ENCODE measurements around the gene ATN1.
A peak's percentile ranks its signal among the peaks of the same experiment; 100 is the strongest.

The ATN1 gene

DNA sequence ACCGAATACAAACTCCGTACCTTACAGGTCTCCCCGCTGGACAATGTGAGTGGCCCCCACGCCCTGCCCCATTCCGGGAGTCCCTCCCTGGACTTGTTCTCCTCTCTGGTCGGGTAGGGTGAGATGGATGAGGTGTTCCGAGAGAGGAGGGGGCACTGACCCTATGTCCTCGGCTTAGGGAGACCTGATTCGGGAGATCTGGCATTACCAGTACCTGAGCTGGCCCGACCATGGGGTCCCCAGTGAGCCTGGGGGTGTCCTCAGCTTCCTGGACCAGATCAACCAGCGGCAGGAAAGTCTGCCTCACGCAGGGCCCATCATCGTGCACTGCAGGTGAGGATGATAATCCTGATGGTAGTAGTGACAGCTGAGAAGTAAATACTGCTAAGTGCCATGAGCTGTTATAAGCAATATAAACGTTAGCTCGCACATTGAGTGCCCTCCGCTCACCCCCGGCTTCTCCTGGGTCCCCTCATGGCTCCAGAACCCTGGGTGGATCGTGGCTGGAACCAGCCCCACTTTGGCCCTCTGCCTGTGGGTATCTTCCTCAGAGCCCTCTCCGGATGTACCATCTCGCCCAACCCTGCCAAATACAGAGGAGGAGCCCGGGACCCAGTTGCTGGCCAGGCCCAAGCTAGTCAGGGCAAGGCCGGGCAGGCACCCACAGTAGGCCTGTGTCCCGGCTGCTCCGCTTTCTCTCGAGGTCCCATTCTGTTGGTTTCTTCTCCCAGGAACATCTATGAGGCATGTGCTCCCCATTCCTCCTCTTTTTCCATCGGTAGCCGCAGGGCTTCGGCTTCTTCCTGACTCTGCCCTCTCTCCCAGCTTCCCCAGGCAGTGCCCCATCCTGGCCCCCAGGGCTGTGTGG, 30.2 kb downstream of the ATN1 start:
- no peak for DNase-seq (ENCODE audit: low read depth in 1 of 2, low spot score in 1 of 2)

DNA sequence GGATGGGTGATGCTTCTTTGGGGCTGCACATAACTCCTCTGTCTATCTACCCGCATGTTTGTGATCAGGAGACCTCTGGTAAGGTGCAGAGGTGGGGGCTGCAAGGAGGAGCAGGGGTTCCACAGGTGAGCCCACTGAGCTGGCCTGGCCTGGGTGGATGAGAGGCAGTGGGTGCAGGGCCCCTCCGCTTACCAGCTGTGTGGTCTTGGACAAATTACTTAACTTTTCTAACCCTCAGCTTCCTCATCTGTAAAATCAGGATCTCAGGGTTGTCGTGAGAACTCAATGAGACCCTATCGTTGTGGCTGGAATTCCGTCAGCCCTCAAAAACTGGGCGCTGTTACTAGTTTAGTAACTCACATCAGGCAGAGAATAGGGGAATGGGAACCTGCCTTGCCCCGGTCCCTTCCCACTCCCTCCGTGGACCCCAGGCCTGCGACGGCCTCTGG, 30.9 kb downstream of the ATN1 start:
- DNase-seq (ENCODE audit: low read depth in 1 of 2, low spot score in 1 of 2) = no peak

DNA sequence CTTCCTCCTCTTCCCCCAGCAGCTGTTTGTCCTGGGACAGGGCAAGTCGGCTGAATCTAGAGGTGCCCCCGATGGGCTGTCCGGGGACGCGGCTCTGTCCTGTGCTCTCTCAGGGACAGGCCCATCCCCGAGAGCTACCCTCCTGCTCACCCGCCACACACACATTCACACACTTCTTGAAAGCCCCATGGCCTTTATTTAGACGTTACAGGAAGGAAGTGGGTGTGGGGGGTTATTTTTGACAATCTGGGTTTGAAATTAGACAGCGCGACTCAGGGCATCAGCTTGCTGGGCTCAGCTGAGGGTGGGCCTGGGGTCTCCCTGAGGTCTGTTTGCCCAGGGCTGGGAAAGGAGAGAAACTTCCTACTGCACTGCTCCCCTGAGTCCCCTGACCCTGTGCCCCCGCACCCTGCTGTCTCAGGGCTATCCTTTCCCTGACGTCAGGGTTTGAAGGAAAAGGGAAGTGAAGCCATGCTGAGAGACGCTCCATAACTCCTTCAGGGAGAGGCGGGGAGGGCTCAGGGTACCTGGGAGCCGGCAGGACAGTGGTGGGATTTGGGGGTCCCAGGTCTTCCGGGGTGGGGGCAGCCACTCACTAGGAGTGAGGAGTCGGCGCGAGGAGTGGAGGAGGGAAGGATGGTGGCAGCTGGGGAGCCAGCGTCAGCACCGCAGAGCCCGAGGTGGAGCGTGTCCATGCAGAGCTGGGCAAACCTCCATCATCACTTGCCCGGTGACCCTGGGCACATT, 31.5 kb downstream of the ATN1 start:
- peak; percentile 44 to 51 for DNase-seq (ENCODE audit: low read depth in 1 of 2, low spot score in 1 of 2)

DNA sequence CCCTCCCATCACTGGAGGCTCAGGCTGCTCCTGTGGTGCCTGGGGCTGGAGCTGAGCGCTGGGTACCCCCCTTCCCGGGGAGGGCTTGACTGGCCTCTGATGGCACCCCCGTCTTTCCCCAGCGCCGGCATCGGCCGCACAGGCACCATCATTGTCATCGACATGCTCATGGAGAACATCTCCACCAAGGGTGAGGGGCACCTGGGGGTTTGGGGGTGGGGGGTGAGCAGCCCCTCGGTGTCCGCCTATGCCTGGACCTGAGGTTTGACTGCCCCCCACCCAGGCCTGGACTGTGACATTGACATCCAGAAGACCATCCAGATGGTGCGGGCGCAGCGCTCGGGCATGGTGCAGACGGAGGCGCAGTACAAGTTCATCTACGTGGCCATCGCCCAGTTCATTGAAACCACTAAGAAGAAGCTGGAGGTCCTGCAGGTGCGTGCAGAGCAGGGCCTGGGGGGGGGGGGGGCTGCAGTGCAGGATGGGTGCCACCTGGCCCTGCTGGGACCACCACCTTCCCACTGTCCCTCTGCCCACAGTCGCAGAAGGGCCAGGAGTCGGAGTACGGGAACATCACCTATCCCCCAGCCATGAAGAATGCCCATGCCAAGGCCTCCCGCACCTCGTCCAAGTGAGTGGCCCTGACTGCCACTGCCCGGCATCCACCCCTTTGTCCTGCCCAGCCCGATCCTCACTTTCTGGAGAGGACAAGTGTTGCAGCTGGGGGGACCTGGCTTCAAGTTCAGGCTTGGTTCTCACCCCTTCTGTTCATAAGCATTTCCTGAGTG, 32.2 kb downstream of the ATN1 start:
- no peak for DNase-seq (ENCODE audit: low read depth in 1 of 2, low spot score in 1 of 2)

DNA sequence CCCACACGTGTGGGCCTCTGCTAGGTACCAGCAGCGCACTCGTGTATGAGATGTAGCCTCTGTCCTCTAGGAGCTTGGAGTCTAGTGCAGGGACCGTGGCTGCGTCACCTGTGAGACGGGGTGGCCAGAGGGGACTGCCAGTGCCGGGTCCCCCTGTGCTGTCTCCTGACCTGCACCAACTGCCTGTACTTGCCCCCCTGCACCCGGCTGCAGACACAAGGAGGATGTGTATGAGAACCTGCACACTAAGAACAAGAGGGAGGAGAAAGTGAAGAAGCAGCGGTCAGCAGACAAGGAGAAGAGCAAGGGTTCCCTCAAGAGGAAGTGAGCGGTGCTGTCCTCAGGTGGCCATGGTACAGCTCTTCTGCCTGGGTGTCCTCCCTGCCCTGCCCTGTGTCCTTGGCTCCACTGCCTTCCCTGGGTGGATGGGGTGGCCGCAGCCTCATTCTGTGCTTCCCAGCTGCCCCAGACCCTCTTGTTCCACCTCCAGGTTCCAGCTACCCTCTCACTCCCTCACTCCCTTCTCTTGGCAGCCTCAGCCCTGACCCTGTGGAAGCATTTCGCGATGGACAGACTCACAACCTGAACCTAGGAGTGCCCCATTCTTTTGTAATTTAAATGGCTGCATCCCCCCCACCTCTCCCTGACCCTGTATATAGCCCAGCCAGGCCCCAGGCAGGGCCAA, 33.0 kb downstream of the ATN1 start:
- no peak for DNase-seq (ENCODE audit: low read depth in 1 of 2, low spot score in 1 of 2)

DNA sequence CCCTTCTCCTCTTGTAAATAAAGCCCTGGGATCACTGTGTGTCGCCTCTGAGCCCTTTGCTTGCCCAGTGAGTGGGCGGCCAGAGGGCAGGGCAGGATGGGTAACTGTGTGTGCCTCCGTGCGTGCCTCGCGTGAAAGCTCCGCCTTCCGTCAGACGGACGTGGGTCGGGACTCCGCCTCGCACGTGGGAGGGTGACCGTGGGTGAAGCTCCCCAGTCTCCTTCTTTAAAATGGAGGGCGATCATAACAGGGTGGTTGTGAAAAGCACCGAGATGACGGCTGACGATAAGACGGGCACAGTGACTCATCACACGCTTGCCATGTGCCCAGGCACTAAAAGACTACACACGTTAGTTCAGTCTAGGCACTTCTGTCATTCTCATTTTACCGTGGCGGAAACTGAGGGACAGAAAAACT, 33.5 kb downstream of the ATN1 start:
- peak; percentile 77 to 89 for DNase-seq (ENCODE audit: low read depth in 1 of 2, low spot score in 1 of 2)

DNA sequence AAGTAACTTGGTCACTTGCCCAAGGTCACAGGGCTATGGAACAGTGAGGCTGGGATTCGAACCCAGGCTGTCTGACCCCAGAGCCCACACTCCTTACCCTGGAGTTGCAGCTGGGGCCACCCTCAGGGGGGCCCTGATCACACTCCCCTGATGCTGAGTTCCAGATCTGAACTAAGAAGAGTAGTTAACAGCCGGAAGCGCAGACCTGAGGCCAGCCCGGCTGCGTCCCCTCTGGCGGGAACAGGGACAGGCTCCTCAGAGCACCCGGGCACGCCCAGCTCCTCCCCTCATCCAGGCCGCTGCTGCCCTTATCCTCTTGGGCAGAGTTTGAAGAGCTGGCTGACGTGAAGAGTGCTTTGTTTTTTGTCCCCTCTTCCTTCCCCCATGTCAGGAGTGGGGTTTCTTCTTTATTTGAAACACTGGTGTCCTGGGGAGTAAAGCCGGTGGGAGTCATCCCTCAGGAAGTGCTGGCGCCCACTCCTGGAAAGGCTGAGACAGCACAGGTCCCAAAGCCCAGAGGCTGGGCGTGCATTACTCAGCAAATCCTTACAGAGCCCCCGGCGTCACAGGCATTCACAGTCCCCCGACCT, 34.0 kb downstream of the ATN1 start:
- DNase-seq (ENCODE audit: low read depth in 1 of 2, low spot score in 1 of 2) = no peak

DNA sequence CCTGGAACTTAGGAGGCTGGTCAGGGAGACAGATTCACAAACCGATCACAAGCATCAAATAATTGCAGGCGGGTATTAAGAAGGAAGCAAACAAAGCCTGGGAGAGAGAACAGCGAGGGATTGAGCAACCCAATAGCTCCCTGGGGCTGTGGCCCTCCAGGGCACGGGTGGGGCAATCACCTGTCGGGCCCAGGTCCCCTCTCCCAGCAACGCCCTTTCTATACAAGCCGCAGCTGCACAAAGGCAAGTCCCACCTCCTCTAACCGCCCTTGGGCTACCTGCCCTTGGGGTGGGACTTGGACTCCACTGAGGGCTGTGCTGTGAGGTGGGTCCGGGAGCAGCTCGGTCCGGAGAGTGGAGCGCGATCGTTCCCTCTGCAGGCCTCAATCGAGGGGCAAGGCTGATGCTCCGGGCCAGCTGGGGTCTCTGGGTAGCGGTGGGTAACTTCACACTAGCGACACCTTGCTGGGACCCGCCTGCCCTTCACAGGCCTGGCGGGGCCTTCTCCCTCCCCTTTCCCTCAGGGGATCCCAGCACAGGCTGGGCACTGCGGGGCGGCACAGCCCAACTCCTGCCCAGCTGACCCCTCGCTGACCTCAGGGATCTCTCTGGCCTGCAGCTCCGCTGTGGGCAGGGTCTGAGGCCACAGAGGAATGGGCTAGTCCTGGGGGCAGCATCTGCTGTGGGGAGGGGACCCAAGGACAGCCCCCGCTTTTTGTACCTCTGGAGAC, 34.7 kb downstream of the ATN1 start:
- DNase-seq (ENCODE audit: low read depth in 1 of 2, low spot score in 1 of 2) = no peak

DNA sequence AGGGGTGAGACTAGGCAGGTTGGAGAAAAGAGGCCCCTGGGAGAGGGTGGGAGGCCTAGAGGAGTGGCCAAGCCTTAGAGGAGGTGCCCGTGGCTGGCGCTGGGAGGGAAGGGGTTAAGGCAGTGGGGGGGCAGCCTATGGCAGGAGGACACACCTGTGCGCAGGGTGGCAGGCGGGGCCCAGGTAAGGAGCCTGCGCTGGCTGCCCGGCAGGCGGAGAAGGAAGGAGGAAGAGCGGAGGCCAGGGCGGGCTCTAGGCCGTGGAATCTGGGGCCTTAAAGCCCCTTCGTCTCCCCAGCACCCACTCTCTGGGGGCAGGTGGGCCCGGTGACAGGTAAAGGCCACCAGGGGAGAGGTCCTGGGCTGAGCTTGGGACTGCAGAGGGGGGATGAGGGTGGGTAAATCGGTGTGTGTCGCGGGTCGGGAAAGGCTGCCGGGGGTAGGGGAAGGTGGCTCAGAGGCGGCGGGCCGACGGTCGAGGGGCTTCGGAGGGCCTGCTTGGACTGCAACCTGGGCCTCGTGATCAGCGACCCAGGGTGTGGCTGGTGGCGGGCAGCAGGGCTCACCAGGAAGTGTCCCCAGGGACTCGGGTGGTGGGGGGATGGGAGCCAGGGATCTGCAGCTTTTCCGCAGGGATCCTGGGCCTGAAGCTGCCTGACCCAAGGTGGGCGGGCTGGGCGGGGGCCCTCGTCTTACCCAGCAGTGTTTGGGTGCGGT, 35.4 kb downstream of the ATN1 start:
- no peak for DNase-seq (ENCODE audit: low read depth in 1 of 2, low spot score in 1 of 2)

DNA sequence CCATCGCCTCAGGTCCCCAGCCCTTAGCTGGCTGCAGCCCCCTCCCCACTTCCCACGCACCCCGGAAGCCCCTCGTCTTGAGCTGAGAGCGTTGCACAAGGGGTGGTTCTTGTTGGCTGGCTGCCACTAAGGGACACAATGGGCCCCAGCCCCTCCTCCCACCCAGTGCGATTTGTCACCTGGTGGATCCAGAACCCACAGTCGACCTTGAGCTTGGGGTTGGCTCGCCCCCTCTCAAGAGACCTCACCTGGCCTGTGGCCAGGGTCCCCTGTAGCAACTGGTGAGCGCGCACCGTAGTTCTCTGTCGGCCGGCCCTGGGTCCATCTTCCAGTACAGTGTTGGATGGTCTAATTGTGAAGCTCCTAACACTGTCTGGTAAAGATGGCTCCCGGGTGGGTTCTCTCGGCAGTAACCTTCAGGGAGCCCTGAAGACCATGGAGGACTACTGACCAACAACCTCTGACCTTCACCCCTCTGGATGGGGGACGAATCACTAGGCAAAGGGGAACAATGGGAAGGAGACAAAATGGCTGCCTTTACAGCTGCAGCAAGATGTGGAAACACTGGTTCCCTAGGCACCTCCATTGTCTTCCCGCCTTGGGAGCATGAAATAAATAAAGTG, 36.1 kb downstream of the ATN1 start:
- DNase-seq (ENCODE audit: low read depth in 1 of 2, low spot score in 1 of 2) = no peak

DNA sequence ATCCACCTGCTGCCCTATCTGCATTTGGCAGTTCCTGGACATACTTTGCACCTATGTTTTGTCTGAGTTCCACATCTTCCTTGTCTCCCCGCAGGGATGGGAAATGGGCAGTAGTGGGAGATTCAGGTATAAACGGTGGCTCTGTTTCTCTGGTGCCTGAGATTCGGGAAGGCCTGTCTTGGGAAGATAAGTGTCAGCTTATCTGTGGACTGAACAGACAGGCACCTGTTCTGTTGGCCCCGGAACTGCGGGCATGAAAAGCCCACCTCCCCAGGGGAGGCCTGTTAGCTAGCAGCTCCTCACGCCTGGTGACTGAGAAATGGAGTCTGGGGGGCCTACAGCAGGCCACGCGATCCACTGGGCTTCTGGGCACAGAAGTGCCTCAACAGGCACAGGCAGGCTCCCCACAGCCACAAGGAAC, 36.9 kb downstream of the ATN1 start:
- no peak for DNase-seq (ENCODE audit: low read depth in 1 of 2, low spot score in 1 of 2)

DNA sequence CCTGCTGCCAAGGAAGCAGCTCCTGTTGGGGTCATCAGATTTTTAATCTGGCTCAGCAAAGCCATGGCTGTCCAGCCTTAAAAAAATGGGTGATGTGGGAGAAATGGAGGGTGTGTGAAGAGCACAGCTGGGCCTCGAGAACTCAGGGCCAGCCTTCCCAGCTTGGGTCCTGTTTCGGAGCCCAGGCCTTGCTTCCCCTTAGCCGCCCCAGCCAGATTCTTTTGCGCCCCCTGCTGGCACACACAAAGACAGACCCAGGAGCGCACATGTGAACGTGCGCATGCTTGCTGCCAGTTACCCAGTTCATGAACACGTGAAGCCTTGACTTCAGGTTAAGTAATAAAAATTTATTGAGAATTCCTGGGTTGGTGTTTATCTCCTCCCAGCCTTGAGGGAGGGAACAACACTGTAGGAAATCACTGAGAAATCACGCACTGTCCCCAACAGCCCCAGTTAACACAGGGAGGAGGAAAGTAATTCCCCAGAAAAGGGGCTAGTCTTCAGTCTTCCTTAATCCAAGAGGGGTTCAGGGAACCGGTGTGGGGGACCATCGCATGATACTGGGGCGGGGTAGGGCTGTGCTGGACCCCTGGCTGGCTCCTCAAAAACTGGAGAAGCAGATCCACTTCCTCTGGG, 37.4 kb downstream of the ATN1 start:
- DNase-seq (ENCODE audit: low read depth in 1 of 2, low spot score in 1 of 2) = peak; percentile 79

DNA sequence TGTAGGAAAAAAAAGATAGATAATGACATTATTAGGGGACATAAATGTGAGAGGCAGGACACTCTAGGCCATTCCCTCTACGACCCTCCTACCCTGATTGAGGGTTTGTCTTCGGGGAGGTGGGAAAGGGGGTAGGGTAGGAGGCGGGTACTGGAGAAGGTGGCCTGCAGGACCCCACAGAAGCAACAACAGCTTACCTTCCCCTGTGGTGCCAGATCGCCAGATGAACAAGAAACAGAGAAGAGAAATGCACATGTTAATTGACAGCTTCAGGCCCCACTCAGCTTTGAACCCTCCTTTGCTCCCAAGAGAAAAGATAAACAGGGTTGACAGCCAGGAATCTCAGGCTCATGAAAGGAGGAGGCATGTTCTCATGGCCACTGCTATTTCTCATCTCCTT, 38.0 kb downstream of the ATN1 start:
- no peak for DNase-seq (ENCODE audit: low read depth in 1 of 2, low spot score in 1 of 2)

DNA sequence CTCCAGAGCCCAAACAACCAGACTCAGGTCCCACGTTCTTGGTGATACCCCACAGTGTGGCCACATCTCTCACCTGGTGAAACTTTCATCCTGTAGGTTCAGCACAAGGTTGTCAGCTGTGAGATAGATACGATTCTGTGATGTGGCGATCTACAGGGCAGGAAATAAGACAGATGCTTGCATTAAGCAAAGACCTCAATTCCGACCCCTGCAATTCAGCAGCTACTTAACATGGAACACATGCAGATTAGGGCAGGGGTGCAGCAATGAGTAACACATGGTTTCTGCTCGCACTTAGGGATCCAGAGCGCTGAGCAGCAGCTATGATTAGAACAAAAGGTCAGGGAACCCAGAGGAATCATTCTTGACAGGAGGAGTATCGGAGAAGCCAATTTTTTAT, 38.6 kb downstream of the ATN1 start:
- no peak for DNase-seq (ENCODE audit: low read depth in 1 of 2, low spot score in 1 of 2)

DNA sequence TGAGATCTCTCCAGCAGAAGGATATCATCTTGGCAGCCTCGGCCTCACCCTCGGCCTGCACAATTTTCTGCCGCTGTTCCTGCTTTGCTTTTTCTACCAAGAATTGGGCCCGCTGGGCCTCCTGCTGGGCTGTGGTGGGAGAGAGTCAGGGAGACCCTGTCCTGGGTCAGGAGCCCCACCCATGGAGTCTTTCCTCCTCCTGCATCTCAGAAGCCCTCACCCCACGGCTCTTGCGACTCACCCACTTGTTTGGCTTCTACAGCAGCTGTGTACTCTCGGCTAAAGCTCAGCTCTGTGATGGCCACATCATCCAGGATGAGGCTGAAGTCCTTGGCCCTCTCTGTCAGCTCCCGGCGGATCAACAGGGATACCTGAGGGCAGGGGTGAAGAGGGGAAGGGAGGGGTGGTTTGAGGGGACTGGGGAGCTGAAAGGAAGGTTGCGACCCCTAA, 39.9 kb downstream of the ATN1 start:
- no peak for DNase-seq (ENCODE audit: low read depth in 1 of 2, low spot score in 1 of 2)

DNA sequence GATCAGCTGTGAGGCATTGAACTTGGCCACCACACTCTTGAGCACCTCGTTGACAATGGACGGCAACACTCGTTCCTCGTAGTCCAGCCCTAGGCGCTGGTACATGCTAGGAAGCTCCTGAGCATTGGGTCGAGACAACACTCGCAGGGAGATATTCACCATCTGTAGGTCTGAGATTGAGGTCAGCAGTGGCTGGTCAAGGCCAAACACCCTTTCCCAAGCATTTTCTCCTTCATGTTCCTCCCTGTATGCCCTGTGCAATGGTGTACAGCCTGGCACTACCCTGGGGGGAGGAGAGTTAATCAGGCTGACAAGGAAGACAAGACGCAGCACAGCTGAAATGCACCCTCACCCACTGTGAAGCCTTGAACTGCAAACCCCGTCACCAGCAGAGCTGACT, 40.7 kb downstream of the ATN1 start:
- DNase-seq (ENCODE audit: low read depth in 1 of 2, low spot score in 1 of 2) = no peak

DNA sequence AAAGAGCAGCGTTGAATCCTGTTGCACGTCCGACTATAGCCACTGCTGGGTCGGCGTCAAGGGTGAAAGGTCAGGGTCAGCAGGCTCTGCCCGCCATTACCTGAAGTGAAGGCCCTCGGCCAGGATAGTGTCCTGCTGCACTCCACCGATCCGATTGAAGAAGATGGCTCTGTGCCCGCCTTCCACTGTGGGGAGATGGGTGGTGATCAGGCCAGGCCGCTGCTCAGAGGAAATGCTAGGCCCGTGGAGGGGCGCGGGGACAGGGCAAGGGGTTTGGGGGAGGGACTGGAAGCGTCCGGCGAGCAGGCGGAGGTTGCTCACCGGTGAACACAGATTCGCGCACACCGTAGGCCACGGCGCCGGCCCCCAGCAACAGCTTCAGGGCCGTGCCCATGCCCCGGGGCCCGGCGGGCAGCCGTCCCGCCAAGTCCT, 42.4 kb downstream of the ATN1 start:
- DNase-seq (ENCODE audit: low read depth in 1 of 2, low spot score in 1 of 2) = no peak

DNA sequence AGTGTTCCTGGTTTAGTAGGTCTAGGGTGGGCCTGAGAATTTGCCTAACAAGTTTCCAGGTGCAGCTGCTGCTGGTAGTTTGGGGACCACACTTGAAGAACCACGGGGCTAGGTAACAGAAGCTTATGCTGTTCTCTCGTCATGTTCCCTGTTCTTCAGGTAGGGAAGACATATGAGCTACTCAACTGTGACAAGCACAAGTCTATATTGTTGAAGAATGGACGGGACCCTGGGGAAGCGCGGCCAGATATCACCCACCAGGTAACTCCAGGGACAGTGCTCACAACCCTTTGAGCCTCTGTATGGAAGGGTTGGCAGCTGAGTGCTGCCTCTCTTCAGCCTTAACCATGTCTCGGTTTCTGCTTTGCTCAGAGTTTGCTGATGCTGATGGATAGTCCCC, 46.4 kb downstream of the ATN1 start:
- DNase-seq (ENCODE audit: low read depth in 1 of 2, low spot score in 1 of 2) = no peak

Measured in activated T-helper 1 cell treated with anti-CD3 and anti-CD28 coated beads, Interleukin-2, amount 50 U/mL, for 16 hours (primary cell).